Measurements from ENCODE around the gene TRMT44.
"Not testable (repeated sequence)": the region's sequence is repeated elsewhere in the genome, so short reads cannot be mapped to it uniquely, and the experiment has no call there.

Gene TRMT44

DNA sequence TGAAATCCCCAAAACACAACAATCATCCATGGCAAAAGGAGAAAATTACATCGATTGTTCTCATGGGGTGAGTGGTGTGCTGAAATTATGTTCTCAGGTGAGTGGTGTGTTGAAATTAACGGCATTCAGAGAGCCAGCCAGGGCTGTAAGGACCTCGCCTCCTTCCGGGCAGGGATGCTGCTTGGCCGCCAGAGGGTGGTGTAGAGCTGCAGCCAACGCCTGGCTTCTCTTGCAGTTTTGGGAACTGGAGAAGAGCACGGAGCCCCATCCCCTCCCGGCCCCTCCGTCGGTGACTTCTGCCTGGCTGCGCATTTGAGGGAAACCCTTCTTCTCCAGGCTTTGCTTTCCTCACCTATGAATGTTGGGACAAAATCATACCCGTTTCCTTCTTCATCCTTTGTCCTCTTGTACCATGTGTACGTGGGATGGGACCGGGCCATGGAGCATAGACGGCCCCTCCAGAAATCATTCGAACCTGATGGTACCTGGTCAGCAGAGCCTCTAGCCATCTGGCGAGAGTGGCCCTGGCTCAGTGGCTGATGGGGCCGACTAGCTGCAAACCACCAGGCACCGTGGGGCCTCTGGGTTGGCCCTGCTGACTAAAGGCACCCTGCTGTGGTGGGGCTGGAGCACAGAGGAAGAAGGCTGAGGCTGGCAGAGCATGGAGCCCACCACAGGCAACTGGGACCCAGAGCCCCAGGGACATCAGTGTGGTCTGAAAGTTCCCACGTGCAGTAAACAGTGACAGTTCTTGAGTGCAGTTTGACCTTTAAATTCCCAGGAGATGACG lies 28.4 kb downstream of the TRMT44 start:
- DNase-seq (ENCODE audit: low spot score): peak; percentile 85

DNA sequence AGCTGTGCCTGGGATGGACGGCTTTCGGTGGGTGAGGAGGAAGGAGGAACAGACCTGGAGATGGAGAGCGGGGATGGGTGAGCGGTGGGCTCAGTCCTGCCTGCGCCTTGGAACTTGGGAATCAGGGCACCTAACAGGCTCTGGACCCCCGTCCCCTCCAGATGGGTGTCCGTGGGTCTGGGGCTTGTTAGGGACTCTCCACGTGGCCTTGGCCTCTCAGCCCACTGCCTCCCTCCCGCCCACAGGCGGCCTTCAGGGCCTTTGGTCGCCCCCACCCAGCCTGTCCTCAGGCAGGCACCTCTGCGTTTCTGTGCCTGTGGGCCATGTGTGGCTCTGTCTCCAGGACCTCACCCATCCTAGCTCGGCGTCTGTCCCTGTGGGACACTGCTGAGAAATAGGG lies 29.0 kb downstream of the TRMT44 start:
- DNase-seq (ENCODE audit: low spot score): no peak

GRCh38 chr4:8470451-8471024 lies 30.0 kb downstream of the TRMT44 start:
- no peak for DNase-seq (ENCODE audit: low spot score)

- DNase-seq (ENCODE audit: low spot score): no peak
These were observed 30.8 kb downstream of the TRMT44 start for GRCh38 chr4:8471211-8471875.

- no peak for DNase-seq (ENCODE audit: low spot score)
These were observed 31.6 kb downstream of the TRMT44 start for GRCh38 chr4:8472158-8472688.

DNA sequence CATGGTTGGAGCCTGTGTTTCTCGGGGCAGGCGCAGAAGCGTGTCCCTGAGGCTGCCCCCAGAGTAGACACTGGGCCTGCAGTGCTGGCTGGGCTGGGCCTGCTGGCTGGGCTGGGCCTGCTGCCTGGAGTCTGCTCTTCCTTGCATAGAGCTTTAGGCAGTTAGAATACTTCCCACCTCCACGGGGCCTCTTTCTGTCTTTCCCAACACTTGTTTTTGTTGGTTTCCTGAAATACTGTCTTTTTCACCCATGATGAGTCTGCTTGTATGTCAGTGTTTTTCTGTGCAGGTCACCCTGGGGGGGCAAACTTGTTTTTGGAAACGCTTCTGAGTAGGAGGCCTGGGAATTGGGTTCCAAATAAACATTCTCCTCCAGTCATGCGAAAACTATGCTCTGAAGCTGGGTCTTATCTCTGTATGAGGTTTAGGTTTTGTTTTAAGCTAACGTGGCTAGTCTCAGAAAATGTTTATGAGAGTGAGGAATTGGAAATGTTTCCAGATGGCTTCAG lies 32.2 kb downstream of the TRMT44 start:
- DNase-seq (ENCODE audit: low spot score): no peak

- no peak for DNase-seq (ENCODE audit: low spot score)
These were observed 32.8 kb downstream of the TRMT44 start for GRCh38 chr4:8473198-8473919.

DNA sequence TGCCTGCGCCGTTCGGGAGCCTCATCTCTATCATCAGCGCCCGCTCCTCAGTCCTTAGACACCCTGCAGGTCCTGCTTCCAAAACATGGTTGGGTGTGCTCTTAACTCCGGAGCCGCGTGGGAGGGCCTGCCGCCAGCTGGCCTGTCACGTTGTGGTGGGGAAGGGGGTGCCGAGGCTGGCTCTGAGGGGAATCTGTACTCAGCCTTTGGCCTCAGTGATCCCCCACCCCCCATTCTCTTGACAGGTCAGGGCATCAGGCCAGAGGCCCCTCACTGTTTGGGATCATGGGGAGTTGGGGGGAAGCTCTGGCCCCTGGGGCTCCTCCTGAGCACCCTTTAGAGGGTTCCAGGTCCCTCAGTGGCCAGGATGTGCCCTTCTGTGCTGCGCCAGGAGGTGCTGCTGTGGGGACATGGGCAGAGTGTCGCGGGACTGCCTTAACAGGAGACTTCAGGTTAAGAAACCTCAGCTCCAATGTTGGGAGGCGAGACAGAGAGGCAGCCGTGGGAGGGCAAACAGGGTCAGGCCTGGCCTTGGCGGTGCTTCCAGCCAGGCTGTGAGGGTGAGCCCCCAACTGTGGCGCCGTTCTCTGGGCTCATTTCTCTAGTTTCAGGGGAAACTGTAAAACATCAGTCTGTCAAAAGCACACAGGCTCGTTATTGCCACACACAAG lies 33.5 kb downstream of the TRMT44 start:
- no peak for DNase-seq (ENCODE audit: low spot score)

- DNase-seq (ENCODE audit: low spot score): no peak
These were observed 34.3 kb downstream of the TRMT44 start for GRCh38 chr4:8474856-8475255.

- no peak for DNase-seq (ENCODE audit: low spot score)
These were observed 35.4 kb downstream of the TRMT44 start for GRCh38 chr4:8475751-8476575.

DNA sequence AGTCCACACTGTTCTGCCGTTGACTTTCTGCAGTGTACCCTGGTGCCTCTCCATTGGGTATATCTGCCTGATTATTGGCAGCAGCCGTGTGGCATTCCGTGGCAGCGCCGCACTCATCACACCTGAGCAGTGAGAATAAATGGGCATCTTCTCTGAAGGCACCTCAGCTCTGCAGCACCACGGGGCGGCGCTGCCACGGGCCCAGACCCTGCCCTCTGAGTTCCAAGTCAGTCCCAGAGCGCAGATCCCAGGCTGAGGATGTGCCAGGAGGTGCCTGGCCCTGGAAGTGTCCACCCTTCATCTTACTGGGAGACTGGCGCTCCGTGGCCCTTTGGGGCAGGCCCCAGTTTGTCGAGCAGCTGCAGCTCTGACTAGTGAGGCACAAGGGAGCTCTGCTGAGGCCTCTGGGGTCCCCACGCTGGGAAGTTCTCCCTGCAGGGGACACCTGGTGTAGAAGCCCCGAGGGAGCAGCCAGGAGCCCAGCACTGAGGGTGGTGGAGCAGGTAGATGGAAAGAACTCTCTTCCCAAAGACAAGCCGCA lies 36.6 kb downstream of the TRMT44 start:
- no peak for DNase-seq (ENCODE audit: low spot score)

- DNase-seq (ENCODE audit: low spot score): no peak
These were observed 37.1 kb downstream of the TRMT44 start for GRCh38 chr4:8477676-8478075.

DNA sequence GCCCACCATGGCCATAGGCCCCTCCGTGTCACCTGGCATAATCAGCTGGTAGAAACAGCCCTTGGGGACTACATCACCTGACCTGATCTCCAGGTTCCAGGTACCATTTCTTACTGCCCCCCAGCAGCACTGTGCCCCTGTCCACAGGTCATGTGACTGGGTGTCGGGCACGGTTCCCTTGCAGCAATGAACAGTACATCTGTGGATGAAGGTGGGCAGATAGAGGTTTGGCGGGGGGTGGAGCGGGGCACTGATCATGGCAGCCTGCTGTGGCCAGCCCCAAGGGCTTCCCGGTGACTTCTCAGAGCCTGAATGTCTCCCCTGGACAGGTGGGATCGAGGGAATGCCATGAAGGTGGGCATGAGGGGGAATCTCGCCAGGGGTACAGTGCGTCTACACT lies 37.8 kb downstream of the TRMT44 start:
- no peak for DNase-seq (ENCODE audit: low spot score)

GRCh38 chr4:8478801-8479744 lies 38.5 kb downstream of the TRMT44 start:
- DNase-seq (ENCODE audit: low spot score): no peak

- no peak for DNase-seq (ENCODE audit: low spot score)
These were observed 39.6 kb downstream of the TRMT44 start for GRCh38 chr4:8480221-8480620.

- DNase-seq (ENCODE audit: low spot score): not testable (repeated sequence)
These were observed 46.1 kb downstream of the TRMT44 start for GRCh38 chr4:8486643-8487042.

DNA sequence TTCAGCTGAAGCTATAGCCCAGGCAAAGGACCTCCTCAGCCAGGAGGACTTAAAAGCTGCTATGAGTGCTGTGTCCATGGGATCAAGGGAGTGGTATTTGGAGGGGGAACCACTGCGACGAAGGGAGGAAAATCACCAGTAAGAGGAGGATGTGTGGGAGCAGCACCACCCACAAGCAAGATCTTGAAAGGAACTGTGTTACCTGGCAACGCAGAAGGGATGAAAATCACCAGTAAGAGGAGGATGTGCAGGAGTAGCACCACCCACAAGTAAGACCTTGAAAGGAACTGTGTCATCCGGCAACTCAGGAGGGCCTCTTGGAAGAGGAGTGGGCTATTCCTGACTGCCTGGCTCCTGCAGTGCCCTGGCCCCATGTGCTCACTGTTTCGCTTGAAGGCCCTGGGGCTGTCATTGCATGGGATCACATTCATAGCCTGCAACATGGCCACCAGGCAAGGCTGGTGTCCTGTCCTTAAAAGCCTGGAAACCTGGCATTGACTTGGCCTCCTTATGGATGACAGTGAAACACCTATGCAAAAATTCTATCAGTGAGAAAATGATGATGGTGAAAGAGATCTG lies 48.3 kb downstream of the TRMT44 start:
- DNase-seq (ENCODE audit: low spot score): no peak

- DNase-seq (ENCODE audit: low spot score): not testable (repeated sequence)
These were observed 50.9 kb downstream of the TRMT44 start for GRCh38 chr4:8491478-8491877.

- DNase-seq (ENCODE audit: low spot score): no peak
These were observed 51.6 kb downstream of the TRMT44 start for GRCh38 chr4:8492174-8492573.

Measured in ecto neural progenitor cell (in vitro differentiated cells).